WTC11 (cell line): Measurements from ENCODE around the gene KRTAP5-9.

Experiments used
- ELF4 ChIP-seq: sonication (generic); formaldehyde crosslinking; IDR thresholded peaks from 2 replicates; pipeline ENCODE4 v1.8.1; 2022; ENCODE audit warnings: low read depth, mild to moderate bottlenecking, moderate library complexity, missing genetic modification reagents
- ESRRA ChIP-seq: sonication (generic); formaldehyde crosslinking; IDR thresholded peaks from 2 replicates; pipeline ENCODE4 v1.8.1; 2022; ENCODE audit warnings: mild to moderate bottlenecking, missing genetic modification reagents, borderline replicate concordance
- ETV6 ChIP-seq: sonication (generic); formaldehyde crosslinking; IDR thresholded peaks from 2 replicates; pipeline ENCODE4 v1.8.1; 2022; ENCODE audit warnings: mild to moderate bottlenecking, missing genetic modification reagents
- FOXP1 ChIP-seq: sonication (generic); formaldehyde crosslinking; IDR thresholded peaks from 2 replicates; pipeline ENCODE4 v1.8.0; 2022; ENCODE audit warnings: missing genetic modification reagents, mild to moderate bottlenecking, moderate library complexity, borderline replicate concordance
- TF ChIP-seq, protein P1 (sequence below): fragments of 200-600 bp; IDR thresholded peaks from 2 replicates; pipeline ENCODE4 v1.8.0; 2022; ENCODE audit warnings: antibody characterized with exemption
- TF ChIP-seq, protein P2 (sequence below): sonication (generic); formaldehyde crosslinking; IDR thresholded peaks from 2 replicates; pipeline ENCODE4 v1.8.1; 2023; ENCODE audit warnings: mild to moderate bottlenecking, missing genetic modification reagents, moderate library complexity
- TF ChIP-seq, protein P3 (sequence below): fragments of 250-450 bp; sonication (Bioruptor Pico); IDR thresholded peaks from 2 replicates; pipeline ENCODE4 v1.9.0; 2021; ENCODE audit warnings: moderate library complexity, mild to moderate bottlenecking, inconsistent platforms, borderline replicate concordance
- TF ChIP-seq, protein P4 (sequence below): sonication (generic); formaldehyde crosslinking; IDR thresholded peaks from 2 replicates; pipeline ENCODE4 v1.8.0; 2022; ENCODE audit warnings: mild to moderate bottlenecking, missing genetic modification reagents

DNA sequence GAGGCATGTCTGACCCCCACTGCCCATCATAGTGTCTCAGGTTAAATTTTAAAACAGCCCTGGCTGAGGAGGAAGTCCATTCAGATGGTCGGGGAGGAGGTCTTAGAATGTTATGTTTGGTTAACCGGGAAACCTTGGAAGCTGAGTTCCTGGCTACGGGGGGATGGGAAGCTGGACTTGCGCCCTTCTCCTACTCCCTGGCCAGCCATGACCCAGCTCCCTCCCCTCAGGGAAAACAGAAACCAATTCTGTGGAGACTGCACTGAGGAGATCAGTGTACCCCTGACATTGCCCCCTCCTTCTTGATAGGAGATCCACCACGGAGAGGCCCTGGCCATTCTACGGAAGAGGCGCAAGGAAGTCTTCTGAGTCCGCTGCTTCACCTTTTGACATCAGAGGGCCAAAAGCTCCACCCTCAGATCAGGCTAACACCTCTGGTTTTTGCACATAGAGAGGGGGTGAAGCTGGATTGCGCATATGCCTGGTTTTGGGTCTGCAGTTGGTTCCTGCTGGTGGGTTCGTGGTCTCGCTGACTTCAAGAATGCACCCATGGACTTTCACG, 2.7 kb upstream of the KRTAP5-9 start:
- TF ChIP-seq, protein P1, sequence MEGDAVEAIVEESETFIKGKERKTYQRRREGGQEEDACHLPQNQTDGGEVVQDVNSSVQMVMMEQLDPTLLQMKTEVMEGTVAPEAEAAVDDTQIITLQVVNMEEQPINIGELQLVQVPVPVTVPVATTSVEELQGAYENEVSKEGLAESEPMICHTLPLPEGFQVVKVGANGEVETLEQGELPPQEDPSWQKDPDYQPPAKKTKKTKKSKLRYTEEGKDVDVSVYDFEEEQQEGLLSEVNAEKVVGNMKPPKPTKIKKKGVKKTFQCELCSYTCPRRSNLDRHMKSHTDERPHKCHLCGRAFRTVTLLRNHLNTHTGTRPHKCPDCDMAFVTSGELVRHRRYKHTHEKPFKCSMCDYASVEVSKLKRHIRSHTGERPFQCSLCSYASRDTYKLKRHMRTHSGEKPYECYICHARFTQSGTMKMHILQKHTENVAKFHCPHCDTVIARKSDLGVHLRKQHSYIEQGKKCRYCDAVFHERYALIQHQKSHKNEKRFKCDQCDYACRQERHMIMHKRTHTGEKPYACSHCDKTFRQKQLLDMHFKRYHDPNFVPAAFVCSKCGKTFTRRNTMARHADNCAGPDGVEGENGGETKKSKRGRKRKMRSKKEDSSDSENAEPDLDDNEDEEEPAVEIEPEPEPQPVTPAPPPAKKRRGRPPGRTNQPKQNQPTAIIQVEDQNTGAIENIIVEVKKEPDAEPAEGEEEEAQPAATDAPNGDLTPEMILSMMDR, result no peak
- TF ChIP-seq ESRRA (CRISPR knock-in tag) (no peak), ELF4 (CRISPR knock-in tag) (no peak), ETV6 (CRISPR knock-in tag) (no peak), FOXP1 (no peak)
- TF ChIP-seq, protein P2, sequence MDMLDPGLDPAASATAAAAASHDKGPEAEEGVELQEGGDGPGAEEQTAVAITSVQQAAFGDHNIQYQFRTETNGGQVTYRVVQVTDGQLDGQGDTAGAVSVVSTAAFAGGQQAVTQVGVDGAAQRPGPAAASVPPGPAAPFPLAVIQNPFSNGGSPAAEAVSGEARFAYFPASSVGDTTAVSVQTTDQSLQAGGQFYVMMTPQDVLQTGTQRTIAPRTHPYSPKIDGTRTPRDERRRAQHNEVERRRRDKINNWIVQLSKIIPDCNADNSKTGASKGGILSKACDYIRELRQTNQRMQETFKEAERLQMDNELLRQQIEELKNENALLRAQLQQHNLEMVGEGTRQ (CRISPR knock-in tag), result no peak
- TF ChIP-seq, protein P3, sequence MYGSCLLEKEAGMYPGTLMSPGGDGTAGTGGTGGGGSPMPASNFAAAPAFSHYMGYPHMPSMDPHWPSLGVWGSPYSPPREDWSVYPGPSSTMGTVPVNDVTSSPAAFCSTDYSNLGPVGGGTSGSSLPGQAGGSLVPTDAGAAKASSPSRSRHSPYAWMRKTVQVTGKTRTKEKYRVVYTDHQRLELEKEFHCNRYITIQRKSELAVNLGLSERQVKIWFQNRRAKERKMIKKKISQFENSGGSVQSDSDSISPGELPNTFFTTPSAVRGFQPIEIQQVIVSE (CRISPR knock-in tag), result no peak
- TF ChIP-seq, protein P4, sequence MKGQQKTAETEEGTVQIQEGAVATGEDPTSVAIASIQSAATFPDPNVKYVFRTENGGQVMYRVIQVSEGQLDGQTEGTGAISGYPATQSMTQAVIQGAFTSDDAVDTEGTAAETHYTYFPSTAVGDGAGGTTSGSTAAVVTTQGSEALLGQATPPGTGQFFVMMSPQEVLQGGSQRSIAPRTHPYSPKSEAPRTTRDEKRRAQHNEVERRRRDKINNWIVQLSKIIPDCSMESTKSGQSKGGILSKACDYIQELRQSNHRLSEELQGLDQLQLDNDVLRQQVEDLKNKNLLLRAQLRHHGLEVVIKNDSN (CRISPR knock-in tag), result no peak
